Fibroblast of skin of left biceps (primary cell): ENCODE results near the gene ABRAXAS1.

Experiments
- DNase-seq, 2 experiments: peaks; one replicate each; pipeline ENCODE4 v3.0.0-alpha.2; 2013; ENCODE audit warnings: low read depth in 2 of 2

The ABRAXAS1 gene

GRCh38 chr4:83454686-83455085, 30.2 kb downstream of the ABRAXAS1 start:
- no peak for DNase-seq

GRCh38 chr4:83449009-83449408, 35.9 kb downstream of the ABRAXAS1 start:
- DNase-seq = no peak

DNA sequence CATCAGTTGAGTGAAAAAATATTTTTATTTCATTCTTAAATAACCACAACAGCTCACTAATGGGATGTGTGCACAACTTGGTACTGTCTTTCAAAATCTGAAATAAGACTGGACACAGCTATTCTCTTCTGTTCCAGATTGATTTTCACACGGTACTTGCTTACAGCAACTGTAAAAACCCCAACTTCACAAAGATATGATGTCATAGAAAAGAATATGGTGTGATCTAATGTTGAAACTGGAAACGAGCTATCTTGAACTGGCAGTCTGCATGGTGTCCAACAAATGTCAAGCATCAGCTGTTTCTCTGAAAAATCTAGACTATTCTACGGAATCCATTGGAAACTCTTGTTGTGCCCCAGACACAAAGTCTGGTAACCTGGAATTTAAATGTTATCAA, 44.0 kb downstream of the ABRAXAS1 start:
- no peak for DNase-seq

DNA sequence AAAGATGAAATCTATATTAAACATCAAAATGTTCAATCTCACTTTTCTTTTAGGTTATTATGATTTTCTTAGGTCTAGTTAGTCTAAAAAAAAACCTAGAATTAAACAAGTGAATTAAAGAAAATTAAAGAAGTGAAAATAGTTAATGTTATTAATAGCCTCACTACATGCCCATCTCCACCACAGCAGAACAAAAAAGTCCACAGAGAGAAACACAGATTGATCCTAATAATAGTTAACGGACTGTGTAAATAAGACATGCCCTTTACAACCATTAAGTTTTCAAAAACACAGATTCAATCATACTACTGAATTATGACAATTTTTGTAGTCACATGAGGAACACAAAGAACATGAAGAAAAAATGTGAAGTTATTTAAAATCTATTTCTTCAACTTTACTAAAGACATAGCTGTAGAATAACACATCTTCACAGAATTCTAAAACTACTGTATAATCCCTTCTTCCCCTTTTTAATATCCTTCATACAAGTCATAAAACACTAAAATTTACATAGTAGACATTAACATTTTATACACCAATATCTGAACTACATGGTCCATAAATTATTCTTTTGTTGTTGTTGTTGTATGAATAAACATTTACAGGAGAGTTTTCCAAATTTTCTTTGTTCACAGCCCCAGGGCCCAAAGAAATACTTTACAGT, 44.6 kb downstream of the ABRAXAS1 start:
- DNase-seq = no peak

DNA sequence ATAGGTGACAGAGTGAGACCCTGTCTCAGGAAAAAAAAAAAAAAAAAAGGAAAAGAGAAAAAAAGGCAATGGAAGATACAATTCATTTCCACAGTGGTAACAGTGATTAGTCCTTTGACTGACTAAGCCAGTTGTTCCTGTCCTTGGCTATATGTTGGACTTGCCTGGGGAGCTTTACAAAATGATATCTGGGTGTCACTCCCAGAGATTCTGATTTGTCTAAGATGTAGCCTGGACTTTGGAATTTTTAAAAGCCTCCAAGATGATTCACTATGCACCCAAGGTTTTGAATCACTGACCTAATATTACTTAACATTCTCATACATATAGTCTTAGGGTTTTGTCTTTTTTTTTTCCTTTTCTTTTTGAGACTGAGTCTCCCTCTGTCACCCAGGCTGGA, 46.2 kb downstream of the ABRAXAS1 start:
- DNase-seq = no peak

GRCh38 chr4:83436680-83437079, 48.2 kb downstream of the ABRAXAS1 start:
- DNase-seq = no peak

- DNase-seq = no peak
Observed at GRCh38 chr4:83431200-83431599, 53.7 kb downstream of the ABRAXAS1 start.

GRCh38 chr4:83418211-83418610, 66.7 kb downstream of the ABRAXAS1 start:
- no peak for DNase-seq

DNA sequence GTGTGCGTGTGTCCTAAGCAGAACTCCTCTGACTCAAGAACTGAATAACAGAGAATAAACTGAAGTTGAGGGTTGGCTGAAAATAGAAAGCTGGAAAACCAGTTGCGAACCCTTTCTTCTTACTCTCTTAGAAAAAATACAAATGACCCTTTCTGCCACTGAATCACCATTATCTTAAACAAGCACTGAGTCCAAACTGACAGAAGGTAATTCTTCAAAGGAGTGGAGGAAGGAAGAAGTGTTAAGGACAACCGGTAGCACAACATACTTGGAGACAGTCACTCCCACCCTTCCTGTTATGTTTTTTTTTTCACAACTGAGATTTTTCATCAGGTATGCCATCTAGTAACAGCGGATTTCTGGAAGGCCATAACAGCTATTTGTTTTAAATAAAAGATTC, 67.3 kb downstream of the ABRAXAS1 start:
- DNase-seq = no peak

DNA sequence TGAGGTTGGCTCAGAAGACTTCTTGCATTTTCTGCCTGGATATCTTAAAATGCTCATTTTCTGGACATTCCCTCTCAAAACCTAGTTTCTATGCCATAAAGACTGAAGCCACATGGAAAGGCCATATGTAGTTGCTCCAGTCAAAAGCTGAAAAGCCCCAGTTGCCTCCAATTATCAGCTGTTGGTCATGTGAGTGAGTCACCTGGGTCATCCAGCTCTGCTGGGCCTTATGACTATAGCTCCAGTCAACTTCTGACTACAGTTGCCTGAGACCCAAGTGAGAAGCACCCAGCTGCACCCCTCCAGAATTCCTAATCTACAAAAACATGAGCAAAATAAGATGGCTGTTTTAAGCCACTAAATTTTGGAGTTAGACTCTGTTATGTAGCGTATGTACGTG, 71.2 kb downstream of the ABRAXAS1 start:
- no peak for DNase-seq
